NB4 (cell line): ENCODE results near the gene CXCL12.

Experiments used
- CTCF ChIP-seq: IDR thresholded peaks from one replicate; pipeline ENCODE4 v1.5.1; 2012; ENCODE audit warnings: low read depth, low read length
- MYC ChIP-seq: IDR thresholded peaks from 2 replicates; pipeline ENCODE4 v1.6.1; 2011; ENCODE audit warnings: low read depth, low read length
- POLR2A ChIP-seq: IDR thresholded peaks from 2 replicates; pipeline ENCODE4 v1.6.1; 2011; ENCODE audit warnings: mild to moderate bottlenecking; ENCODE audit not compliant: insufficient read length; ENCODE audit errors: extremely low read depth
- TF ChIP-seq, protein P1 (sequence below): IDR thresholded peaks from 2 replicates; pipeline ENCODE4 v1.6.1; 2011; ENCODE audit warnings: low read depth, low read length

GRCh38 chr10:44388641-44389040, 3.7 kb upstream of the CXCL12 start:
- TF ChIP-seq POLR2A (no peak), CTCF (no peak), MYC (no peak)
- TF ChIP-seq, protein P1, sequence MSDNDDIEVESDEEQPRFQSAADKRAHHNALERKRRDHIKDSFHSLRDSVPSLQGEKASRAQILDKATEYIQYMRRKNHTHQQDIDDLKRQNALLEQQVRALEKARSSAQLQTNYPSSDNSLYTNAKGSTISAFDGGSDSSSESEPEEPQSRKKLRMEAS, result no peak
